DMS114 treated with DMSO at 0.1 percent for 48 hours (cell line): ENCODE results near the gene SAYSD1.

Experiments used
- DNase-seq: peaks from one replicate; lab custom pipeline; 2025; ENCODE audit not compliant: unreplicated experiment; lab: John Stamatoyannopoulos, UW

The SAYSD1 gene

GRCh38 chr6:39079197-39080125 is 35.5 kb downstream of the SAYSD1 start:
- no peak for DNase-seq

- DNase-seq = no peak
Observed at GRCh38 chr6:39078695-39079094, 36.3 kb downstream of the SAYSD1 start.

- DNase-seq = no peak
Observed at GRCh38 chr6:39077882-39078594, 36.9 kb downstream of the SAYSD1 start.

GRCh38 chr6:39076623-39077535 is 38.1 kb downstream of the SAYSD1 start:
- DNase-seq = no peak

- DNase-seq = no peak
Observed at GRCh38 chr6:39075807-39076622, 39.0 kb downstream of the SAYSD1 start.

- no peak for DNase-seq
Observed at GRCh38 chr6:39075010-39075686, 39.8 kb downstream of the SAYSD1 start.

GRCh38 chr6:39074486-39074885 is 40.5 kb downstream of the SAYSD1 start:
- DNase-seq = no peak

GRCh38 chr6:39073471-39074355 is 41.3 kb downstream of the SAYSD1 start:
- DNase-seq = no peak

- DNase-seq = no peak
Observed at GRCh38 chr6:39072830-39073229, 42.2 kb downstream of the SAYSD1 start.

- DNase-seq = no peak
Observed at GRCh38 chr6:39068391-39068790, 46.6 kb downstream of the SAYSD1 start.

GRCh38 chr6:39065561-39065960 is 49.4 kb downstream of the SAYSD1 start:
- DNase-seq = no peak

- DNase-seq = no peak
Observed at GRCh38 chr6:39063526-39063925, 51.5 kb downstream of the SAYSD1 start.

GRCh38 chr6:39062014-39062740 is 52.8 kb downstream of the SAYSD1 start:
- no peak for DNase-seq

- DNase-seq = no peak
Observed at GRCh38 chr6:39061588-39061987, 53.4 kb downstream of the SAYSD1 start.

- DNase-seq = no peak
Observed at GRCh38 chr6:39061182-39061581, 53.8 kb downstream of the SAYSD1 start.

- DNase-seq = no peak
Observed at GRCh38 chr6:39060467-39061160, 54.4 kb downstream of the SAYSD1 start.

- DNase-seq = no peak
Observed at GRCh38 chr6:39059496-39060310, 55.3 kb downstream of the SAYSD1 start.
